ENCODE data around the gene ASAP3.

DNA sequence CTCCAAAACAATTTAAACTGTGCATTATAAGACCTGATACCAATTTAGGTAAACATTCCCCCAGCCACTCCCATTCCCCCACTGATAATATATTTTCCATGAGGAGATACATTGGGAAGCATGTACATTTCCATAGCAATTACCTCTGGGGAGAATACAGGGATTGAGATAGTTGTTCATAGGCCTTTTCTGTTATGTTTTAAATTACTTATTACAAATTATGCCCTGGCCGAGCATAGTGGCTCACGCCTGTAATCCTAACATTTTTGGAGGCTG is 4.4 kb downstream of the ASAP3 start:
- TF ChIP-seq, protein P1, sequence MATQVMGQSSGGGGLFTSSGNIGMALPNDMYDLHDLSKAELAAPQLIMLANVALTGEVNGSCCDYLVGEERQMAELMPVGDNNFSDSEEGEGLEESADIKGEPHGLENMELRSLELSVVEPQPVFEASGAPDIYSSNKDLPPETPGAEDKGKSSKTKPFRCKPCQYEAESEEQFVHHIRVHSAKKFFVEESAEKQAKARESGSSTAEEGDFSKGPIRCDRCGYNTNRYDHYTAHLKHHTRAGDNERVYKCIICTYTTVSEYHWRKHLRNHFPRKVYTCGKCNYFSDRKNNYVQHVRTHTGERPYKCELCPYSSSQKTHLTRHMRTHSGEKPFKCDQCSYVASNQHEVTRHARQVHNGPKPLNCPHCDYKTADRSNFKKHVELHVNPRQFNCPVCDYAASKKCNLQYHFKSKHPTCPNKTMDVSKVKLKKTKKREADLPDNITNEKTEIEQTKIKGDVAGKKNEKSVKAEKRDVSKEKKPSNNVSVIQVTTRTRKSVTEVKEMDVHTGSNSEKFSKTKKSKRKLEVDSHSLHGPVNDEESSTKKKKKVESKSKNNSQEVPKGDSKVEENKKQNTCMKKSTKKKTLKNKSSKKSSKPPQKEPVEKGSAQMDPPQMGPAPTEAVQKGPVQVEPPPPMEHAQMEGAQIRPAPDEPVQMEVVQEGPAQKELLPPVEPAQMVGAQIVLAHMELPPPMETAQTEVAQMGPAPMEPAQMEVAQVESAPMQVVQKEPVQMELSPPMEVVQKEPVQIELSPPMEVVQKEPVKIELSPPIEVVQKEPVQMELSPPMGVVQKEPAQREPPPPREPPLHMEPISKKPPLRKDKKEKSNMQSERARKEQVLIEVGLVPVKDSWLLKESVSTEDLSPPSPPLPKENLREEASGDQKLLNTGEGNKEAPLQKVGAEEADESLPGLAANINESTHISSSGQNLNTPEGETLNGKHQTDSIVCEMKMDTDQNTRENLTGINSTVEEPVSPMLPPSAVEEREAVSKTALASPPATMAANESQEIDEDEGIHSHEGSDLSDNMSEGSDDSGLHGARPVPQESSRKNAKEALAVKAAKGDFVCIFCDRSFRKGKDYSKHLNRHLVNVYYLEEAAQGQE (IDR thresholded peaks at IDR 0.05; ENCODE audit: insufficient read depth in 1 of 2, low read depth in 2 of 2, low read length in 2 of 2): no peak
- TF ChIP-seq POLR2AphosphoS5 (IDR thresholded peaks at IDR 0.05; ENCODE audit: low read depth, low read length): no peak
- no peak for TF ChIP-seq SIN3A (IDR thresholded peaks at IDR 0.05; ENCODE audit: borderline replicate concordance, insufficient read depth, low read length)
